HL-60 (cell line): ENCODE measurements around the gene LZTR1.

Experiments used
- CTCF ChIP-seq: IDR thresholded peaks from one replicate; pipeline ENCODE4 v1.5.1; 2011; ENCODE audit warnings: low read length, control low read depth, inconsistent platforms; ENCODE audit not compliant: insufficient read depth
- GABPA ChIP-seq: IDR thresholded peaks from 2 replicates; pipeline ENCODE4 v1.6.1; 2012; ENCODE audit warnings: low read depth
- POLR2AphosphoS5 ChIP-seq: IDR thresholded peaks from 2 replicates; pipeline ENCODE4 v1.6.1; 2012; ENCODE audit warnings: low read depth
- REST ChIP-seq: IDR thresholded peaks from 2 replicates; pipeline ENCODE4 v1.6.1; 2012; ENCODE audit warnings: low read depth; ENCODE audit not compliant: insufficient replicate concordance
- SPI1 ChIP-seq: IDR thresholded peaks from 2 replicates; pipeline ENCODE4 v1.6.1; 2012; ENCODE audit warnings: low read depth, mild to moderate bottlenecking, borderline replicate concordance

- no peak for TF ChIP-seq CTCF
- no peak for TF ChIP-seq POLR2AphosphoS5
- TF ChIP-seq GABPA: no peak
- no peak for TF ChIP-seq REST
- TF ChIP-seq SPI1: no peak
Observed at GRCh38 chr22:20951151-20951931, 30.8 kb upstream of the LZTR1 start.
